HG02588 (cell line): ENCODE results near the gene ABRACL.
A peak's percentile ranks its signal among the peaks of the same experiment; 100 is the strongest.
"Not testable (repeated sequence)": the region's sequence is repeated elsewhere in the genome, so short reads cannot be mapped to it uniquely, and the experiment has no call there.

Experiments used
- ATAC-seq: cut with Tn5 transposase; IDR thresholded peaks from one replicate; pipeline ENCODE4 v1.9.1; 2021; ENCODE audit warnings: mild to moderate bottlenecking, moderate library complexity; ENCODE audit not compliant: unreplicated experiment

ABRACL gene

DNA sequence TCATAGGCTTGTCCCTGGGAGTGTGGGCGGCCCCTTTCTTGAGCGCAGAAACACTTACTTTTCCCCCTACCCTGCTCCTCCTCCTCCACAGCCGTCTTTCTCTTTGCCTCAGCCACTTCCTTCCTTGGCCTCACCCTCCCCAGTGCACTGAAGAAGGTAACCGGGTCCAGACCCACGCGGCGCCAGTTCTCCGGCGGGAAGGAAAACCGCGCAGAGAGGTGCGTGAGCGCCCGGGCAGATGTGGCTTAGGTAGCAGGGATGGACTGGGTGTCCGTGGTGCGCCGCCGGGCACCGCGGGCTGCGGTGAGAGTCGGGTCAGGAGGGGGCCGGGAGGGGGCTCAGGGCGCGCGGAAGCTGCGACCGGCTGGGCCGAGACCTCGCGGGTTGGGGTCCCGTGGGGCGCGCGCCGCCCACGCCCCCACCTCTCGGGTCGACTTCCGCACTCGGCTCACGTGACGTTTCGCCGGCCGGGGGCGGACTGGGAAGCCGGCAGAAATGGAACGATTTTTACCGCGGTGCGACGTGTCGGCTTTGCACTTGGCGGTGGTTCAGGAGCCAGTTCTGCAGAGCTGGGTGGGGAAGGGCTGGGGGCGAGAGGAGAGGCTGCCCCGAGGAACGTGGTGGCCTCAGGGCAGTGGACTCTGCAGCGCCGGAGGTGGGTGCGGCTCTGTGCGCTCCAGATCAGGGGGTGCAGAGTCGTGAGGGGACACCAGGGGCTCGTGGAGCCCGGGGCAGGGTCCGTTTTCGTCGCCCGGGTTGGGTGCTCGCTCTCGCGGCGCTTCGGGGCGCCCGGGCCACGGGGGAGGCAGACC lies at the start of gene ABRACL:
ABRACL (plus strand) TSS at position 88 of the 812 bp plus-strand sequence. CDS start 5,416 bp downstream, outside the sequence.
- ATAC-seq: peak; percentile 49

GRCh38 chr6:138979365-138979764 lies 49.2 kb upstream of the ABRACL start:
- ATAC-seq: no peak

GRCh38 chr6:138979813-138980668 lies 48.5 kb upstream of the ABRACL start:
- ATAC-seq: peak; percentile 65

GRCh38 chr6:138981416-138981815 lies 47.1 kb upstream of the ABRACL start:
- no peak for ATAC-seq

- ATAC-seq: no peak
These were observed 42.0 kb upstream of the ABRACL start for GRCh38 chr6:138986578-138986977.

DNA sequence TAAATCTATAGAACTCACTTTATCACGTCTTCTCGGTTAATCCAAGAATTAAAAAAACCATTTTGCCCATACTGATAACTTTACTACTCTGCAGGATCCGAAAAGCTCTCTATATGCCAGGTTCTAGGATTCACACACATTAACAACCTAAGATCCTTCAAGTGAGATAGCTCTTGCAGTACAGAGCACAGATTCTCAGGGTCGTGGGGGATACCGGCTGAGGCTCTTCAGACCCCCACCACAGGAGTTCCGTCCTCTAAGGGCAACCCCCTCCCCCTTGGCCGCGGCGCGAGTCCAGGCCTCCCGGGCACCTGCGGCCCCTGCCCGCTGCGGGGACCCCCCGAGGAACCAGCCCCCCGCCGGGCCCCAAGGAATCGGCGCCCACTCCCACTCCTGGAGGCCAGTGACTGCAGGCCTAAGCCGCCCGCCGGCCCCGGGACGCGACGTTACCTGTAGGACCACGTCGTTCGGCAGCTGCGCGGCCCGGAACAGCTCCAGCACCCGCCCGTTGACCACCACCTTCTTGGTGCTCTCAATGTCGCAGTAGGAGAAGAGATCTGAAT lies 41.4 kb upstream of the ABRACL start:
- peak; percentile 1 for ATAC-seq

DNA sequence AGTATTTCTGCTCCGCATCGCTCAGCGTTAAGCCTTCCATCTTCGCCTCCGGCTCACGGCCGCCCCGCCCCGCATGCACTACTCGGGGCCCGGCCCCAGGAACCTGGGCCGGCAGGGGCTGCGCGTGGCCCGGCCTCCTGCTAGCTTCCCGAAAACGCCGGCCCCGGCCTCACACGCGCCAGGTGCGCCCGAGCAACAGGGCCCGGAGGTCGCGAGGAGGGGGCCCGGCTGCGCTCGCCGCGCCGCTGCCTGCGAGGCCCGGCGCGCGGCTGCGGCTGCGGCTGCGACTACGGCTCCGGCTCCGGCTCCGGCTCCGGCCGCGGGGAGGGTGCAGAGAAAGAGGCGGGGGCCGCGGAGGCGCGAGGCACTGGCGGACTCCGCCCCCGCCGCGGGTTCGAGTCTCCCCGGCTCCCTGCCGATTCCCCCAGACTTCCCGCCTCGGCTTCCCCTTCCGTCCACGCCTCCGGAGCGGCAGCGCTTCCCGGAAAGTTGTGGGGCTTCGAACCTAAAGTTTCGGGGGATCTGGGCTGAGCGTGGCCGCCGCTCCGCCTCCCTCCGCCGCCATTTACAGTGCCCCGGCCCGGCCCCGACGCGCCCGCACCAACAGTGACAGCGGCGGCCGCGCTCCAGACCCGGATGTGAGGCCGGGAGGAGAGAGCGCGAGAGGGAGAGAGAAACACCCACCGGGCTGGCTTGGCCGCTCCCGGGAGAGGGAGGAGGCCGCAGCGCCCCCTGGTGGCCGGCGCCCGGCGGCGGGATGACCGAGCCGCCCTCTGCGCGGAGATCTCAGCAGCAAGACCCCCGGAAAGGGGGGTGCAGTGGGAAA lies 40.7 kb upstream of the ABRACL start, which contains the start of gene REPS1:
REPS1 (minus strand) TSS at position 611 of the 826 bp plus-strand sequence; CDS start at position 40, 571 bp downstream.
- peak; percentile 93 for ATAC-seq

GRCh38 chr6:138988469-138988834 lies 40.1 kb upstream of the ABRACL start:
- peak; percentile 2 for ATAC-seq

DNA sequence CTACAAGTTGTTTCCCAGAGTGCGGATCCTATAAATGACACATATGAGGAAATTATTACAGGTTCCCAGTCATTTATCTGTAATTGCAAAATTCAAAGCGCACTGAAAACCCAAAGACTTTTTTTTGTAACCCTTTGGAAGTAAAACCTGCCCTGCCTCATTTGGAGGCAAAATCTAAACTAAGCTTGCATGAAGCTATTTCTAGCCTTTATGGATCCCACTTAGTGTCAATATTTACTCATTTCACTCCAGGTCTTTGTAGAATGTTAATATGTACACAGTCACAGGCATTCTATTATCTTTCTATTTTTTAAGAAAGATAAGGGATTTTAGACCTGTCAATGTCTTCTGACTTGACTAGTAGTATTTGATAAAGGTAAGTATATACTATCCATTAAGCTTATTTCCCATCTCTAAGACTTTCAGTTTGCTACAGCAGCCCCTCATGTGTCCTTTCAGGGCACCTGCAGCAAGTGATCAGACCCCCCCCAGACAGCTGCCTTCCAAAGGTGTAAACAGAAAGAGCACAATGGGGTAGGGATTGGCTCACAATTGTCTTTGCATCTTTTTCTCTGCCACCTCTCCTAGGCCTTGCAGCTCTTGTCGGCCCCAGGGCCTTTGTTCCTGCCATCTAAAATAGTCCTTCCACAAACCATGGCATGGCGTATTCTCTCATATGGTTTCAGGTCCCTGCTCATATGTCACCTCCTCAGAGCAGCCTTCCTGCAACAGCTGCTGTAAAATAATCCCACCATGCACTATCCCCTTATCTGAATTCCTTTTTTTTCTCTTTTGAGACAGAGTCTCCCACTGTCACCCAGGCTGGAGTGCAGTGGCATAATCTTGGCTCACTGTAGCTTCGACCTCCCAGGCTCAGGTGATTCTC lies 39.2 kb upstream of the ABRACL start:
- no peak for ATAC-seq

- no peak for ATAC-seq
These were observed 37.3 kb upstream of the ABRACL start for GRCh38 chr6:138991206-138991605.

GRCh38 chr6:138992965-138993364 lies 35.6 kb upstream of the ABRACL start:
- not testable (repeated sequence) for ATAC-seq

DNA sequence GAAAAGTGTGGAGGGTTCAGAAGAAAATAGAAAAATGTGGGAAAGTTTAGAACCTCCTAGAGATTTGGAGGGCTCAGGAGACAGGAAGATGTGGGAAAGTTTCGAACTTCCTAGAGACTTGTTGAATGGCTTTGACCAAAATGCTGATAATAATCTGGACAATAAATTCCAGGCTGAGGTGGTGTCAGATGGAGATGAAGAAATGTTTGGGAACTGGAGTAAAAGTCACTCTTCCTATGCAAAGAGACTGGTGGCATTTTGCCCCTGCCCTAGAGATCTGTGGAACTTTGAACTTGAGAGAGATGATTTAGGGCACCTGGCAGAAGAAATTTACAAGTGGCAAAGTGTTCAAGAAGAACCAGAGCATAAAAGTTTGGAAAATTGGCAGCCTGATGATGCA lies 35.1 kb upstream of the ABRACL start:
- ATAC-seq: not testable (repeated sequence)

DNA sequence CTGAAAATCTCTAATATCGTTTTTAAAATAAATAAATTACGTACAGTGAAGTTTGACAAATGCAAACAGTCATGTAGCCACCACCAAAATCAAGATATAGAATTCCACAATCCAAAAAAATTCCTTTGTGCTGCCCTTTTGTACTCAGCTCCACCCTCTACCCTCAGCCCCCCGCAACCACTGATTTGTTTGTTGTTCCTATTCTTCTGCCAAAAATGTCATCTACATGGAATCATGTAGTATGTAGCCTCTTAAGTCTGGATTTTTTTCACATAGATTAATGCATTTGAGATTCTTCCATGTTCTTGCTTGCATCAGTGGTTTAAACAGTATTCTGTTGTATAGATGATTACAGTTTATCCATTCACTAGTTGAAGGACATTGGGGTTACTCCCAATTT lies 32.0 kb upstream of the ABRACL start:
- no peak for ATAC-seq

DNA sequence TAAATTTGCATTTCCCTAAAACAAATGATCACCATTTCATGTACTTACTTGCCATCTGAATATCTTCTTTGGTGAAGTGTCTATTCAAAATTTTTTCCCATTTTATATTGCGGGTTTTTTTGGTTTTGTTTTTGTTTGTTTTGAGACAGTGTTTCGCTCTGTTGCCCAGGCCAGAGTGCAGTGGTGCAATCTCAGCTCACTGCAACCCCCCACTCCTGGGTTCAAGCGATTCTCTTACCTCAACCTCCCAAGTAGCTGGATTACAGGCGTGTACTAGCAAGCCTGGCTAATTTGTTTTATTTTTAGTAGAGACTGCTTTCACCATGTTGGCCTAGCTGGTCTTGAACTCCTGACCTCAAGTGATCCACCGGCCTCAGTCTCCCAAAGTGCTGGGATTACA lies 31.4 kb upstream of the ABRACL start:
- ATAC-seq: no peak

DNA sequence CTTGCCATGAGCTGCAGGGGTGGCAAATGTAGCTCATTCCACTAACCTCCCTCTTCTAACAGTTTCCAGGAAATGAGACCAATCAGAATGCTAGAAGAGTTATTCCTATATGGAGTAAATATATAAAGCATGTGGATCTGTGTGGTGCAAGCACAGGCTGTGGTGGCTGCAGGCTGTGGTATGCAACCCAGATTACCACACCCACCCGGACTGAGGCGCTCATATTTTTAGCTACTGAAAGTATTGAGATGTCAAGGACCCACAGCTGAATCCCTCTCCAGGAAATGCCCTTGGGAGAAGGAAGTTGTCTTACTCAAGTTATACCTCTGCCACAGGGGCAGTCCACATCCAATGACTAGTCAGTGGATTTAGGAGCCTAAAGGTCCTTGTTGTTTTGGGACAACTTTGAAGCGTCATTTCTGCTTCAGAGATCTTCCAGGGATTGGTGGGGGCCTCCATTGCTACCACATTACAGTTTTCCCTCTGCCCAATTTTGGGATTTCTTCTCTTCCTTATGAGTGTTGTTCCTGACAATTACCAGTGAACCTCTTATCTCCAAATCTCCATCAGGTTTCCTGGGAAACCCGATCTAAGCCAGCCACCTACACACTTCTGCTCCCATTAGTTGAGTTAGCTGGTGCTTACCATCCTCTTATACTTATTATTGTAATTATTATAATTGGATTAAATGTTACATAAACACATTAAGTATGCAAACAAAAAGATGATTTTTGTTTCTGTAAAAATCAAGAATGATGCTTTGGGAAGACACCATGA lies 28.4 kb upstream of the ABRACL start:
- no peak for ATAC-seq

- ATAC-seq: no peak
These were observed 24.8 kb upstream of the ABRACL start for GRCh38 chr6:139003751-139004150.

DNA sequence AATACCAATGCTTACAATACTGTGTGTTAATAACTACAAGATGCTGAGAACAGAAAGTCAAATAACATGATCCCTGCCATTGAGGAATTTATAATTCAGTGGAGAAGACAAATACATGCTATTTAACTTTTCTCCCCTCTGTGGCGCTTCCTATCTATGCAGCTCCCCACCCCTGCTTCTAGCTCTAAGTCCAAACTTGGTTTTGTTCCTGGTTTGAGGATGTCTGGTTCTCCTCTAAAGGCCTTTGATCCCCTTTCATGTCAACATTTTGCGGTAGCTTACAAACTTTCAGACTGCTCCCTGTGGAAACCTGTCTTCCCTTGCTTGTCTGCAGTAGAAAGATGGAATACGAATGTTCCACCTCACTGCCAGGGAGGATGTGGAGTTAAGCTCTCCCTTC lies 22.1 kb upstream of the ABRACL start:
- no peak for ATAC-seq

DNA sequence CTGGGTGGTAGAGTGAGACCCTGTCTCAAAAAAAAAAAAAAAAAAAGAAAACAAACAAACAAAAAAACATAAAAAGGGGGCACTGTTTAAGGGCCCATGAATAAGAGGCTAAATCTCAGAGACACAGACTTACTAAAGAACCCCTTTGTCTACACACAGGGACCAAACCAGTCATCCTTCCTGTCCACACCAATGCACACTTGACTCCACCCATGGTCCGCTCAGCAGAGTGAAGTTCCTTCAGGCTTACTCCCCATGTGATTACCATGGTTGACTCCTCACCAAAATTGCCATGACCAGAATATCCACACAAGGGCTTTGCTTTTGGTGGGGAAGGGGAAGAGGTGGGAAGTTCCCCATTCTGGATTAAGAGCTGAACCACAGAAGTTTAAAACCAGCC lies 21.1 kb upstream of the ABRACL start:
- ATAC-seq: no peak

DNA sequence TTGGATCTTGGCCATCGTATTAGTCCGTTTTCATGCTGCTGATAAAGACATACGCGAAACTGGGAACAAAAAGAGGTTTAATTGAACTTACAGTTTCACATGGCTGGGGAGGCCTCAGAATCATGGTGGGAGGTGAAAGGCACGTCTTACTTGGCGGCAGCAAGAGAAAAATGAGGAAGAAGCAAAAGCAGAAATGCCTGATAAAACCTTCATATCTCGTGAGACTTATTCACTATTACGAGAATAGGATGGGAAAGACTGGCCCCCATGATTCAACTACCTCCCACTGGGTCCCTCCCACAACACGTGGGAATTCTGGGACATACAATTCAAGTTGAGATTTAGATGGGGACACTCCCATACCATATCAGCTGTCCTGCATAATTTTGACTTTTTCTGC lies 20.4 kb upstream of the ABRACL start:
- ATAC-seq: no peak
